CD14-positive monocyte (primary cell): Measurements from ENCODE around the gene TEDC1. TPM values are rescaled to one million over a fixed set of nuclear protein-coding genes. Genes with fewer than 3 reads are reported as not detected.

Source experiments
- DNase-seq, 3 donors: peaks; one replicate each; pipeline ENCODE4 v3.0.0-alpha.2; 2011 to 2022
- H2AFZ ChIP-seq: 2 replicates; pipeline ENCODE4 v1.6.0; 2012; ENCODE audit warnings: mild to moderate bottlenecking, low read depth, low read length, inconsistent platforms; ENCODE audit not compliant: insufficient read depth, poor library complexity, severe bottlenecking
- H3K27ac ChIP-seq, 2 donors: 1 replicate in 1 of 2; 2 replicates in 1 of 2; pipeline ENCODE4 v1.5.1; 2012 to 2013; ENCODE audit warnings: low read length in 2 of 2, control low read depth in 1 of 2, inconsistent platforms in 1 of 2, low read depth in 1 of 2, mild to moderate bottlenecking in 1 of 2
- H3K27me3 ChIP-seq, 2 donors: one replicate each; pipeline versions ENCODE4 v1.6.0 to v1.6.1; 2011 to 2013; ENCODE audit warnings: low read length in 2 of 2; ENCODE audit not compliant: control insufficient read depth in 2 of 2, insufficient read depth in 2 of 2
- H3K36me3 ChIP-seq, 2 donors: replicated peaks in 1 of 2; 1 replicate in 1 of 2; 2 replicates in 1 of 2; pipeline versions ENCODE4 v1.5.1 to v1.6.1; 2012 to 2013; ENCODE audit warnings: low read length in 2 of 2, control low read depth in 1 of 2, inconsistent platforms in 1 of 2, mild to moderate bottlenecking in 1 of 2; ENCODE audit not compliant: insufficient read depth in 2 of 2, control insufficient read depth in 1 of 2
- H3K4me1 ChIP-seq, 2 donors: 1 replicate in 1 of 2; 2 replicates in 1 of 2; pipeline versions ENCODE4 v1.5.1 to v1.6.1; 2012 to 2013; ENCODE audit warnings: low read length in 2 of 2, control low read depth in 1 of 2, inconsistent platforms in 1 of 2, mild to moderate bottlenecking in 1 of 2, moderate library complexity in 1 of 2; ENCODE audit not compliant: insufficient read depth in 2 of 2, control insufficient read depth in 1 of 2
- H3K4me2 ChIP-seq: replicated peaks from 2 replicates; pipeline ENCODE3; 2012; ENCODE audit warnings: low read length, moderate library complexity, mild to moderate bottlenecking; ENCODE audit not compliant: poor library complexity, severe bottlenecking; ENCODE audit errors: extremely low read depth
- H3K4me3 ChIP-seq, 3 experiments: fragments of 200-600 bp in 1 of 3; sonication (generic) in 1 of 3; replicated peaks in 1 of 3; 1 replicate in 2 of 3; 2 replicates in 1 of 3; pipeline ENCODE4 v1.5.1; 2011 to 2013; ENCODE audit warnings: low read length in 3 of 3, mild to moderate bottlenecking in 3 of 3, control low read depth in 2 of 3, low read depth in 2 of 3, inconsistent platforms in 1 of 3, moderate library complexity in 1 of 3
- H3K79me2 ChIP-seq: 2 replicates; pipeline ENCODE4 v1.6.0; 2012; ENCODE audit warnings: mild to moderate bottlenecking, control low read depth, inconsistent platforms, low read length, moderate library complexity; ENCODE audit not compliant: insufficient read depth
- H3K9ac ChIP-seq: 2 replicates; pipeline ENCODE4 v1.6.0; 2017; ENCODE audit warnings: low read length, mild to moderate bottlenecking; ENCODE audit not compliant: insufficient read depth, poor library complexity, severe bottlenecking
- H3K9me3 ChIP-seq, 2 donors: replicated peaks in 1 of 2; 1 replicate in 1 of 2; 2 replicates in 1 of 2; pipeline versions ENCODE4 v1.5.1 to v1.6.1; 2012 to 2013; ENCODE audit warnings: low read length in 2 of 2, control low read depth in 1 of 2; ENCODE audit not compliant: control insufficient read depth in 1 of 2, insufficient read depth in 1 of 2
- H4K20me1 ChIP-seq: 2 replicates; pipeline ENCODE4 v1.6.0; 2012; ENCODE audit warnings: mild to moderate bottlenecking, low read length, control low read depth, moderate library complexity; ENCODE audit not compliant: insufficient read depth
- H3K27ac Mint-ChIP-seq, 7 donors: one replicate each; pipeline ENCODE4 v1.8.0; 2020; ENCODE audit warnings: mild to moderate bottlenecking in 7 of 7, mixed read lengths in 7 of 7, moderate library complexity in 6 of 7, inconsistent platforms in 2 of 7
- H3K27me3 Mint-ChIP-seq, 3 donors: one replicate each; pipeline ENCODE4 v1.8.0; 2021 to 2022; ENCODE audit warnings: low read depth in 3 of 3, mild to moderate bottlenecking in 3 of 3, mixed read lengths in 3 of 3, moderate library complexity in 3 of 3, inconsistent platforms in 1 of 3
- H3K36me3 Mint-ChIP-seq, 2 donors: one replicate each; pipeline ENCODE4 v1.8.0; 2020; ENCODE audit warnings: mixed read lengths in 2 of 2, inconsistent platforms in 1 of 2, mild to moderate bottlenecking in 1 of 2
- H3K4me1 Mint-ChIP-seq: one replicate; pipeline ENCODE4 v1.8.0; 2020; ENCODE audit warnings: mild to moderate bottlenecking, mixed read lengths
- H3K4me3 Mint-ChIP-seq, 2 donors: one replicate each; pipeline ENCODE4 v1.8.0; 2020; ENCODE audit warnings: mild to moderate bottlenecking in 2 of 2, mixed read lengths in 2 of 2, moderate library complexity in 1 of 2
- H3K9me3 Mint-ChIP-seq, 7 donors: one replicate each; pipeline ENCODE4 v1.8.0; 2020 to 2022; ENCODE audit warnings: mixed read lengths in 7 of 7, mild to moderate bottlenecking in 6 of 7, moderate library complexity in 6 of 7, inconsistent platforms in 2 of 7
- CTCF ChIP-seq: fragments of 200-600 bp; IDR thresholded peaks from one replicate; pipeline ENCODE4 v1.8.0; 2022; ENCODE audit warnings: antibody characterized with exemption, mild to moderate bottlenecking
- WGBS: methylation state at CpG from one replicate; pipeline ENCODE4 v1.1.5; 2013; ENCODE audit warnings: missing lambda C conversion rate; ENCODE audit not compliant: insufficient coverage; 5-methylcytosine and 5-hydroxymethylcytosine counted together
- intact Hi-C, 2 donors: fragments of 100-400 bp; cut with micrococcal nuclease; formaldehyde crosslinking; loops; one replicate each; pipeline versions ENCODE4 v1.15.0 to v1.15.1; 2023
- polyA plus RNA-seq, 3 donors: library from polyadenylated mRNA; depleted of rRNA in 1 of 3; unstranded in 2 of 3; stranded (reverse) in 1 of 3; fragments of 300-500 nt in 2 of 3; fragments of >200 nt in 1 of 3; fragmentation: Illumina TruSeq in 2 of 3; gene quantifications; 1 replicate in 2 of 3; 2 replicates in 1 of 3; pipeline ENCODE4 v1.2.3, GENCODE V29; 2012 to 2021

Gene TEDC1
- polyA plus RNA-seq, 3 donors = 7.8 to 23.4 (median 9.0) TPM

- peaks cover 20 to 34% (median 25%) of the 10 kb centered on the region in 3 donors for H3K27me3 Mint-ChIP-seq
- H3K4me1 Mint-ChIP-seq = peaks cover 11% of the 10 kb centered on the region
- peaks cover 7% of the 10 kb centered on the region for H4K20me1 ChIP-seq
- peaks cover 6 to 17% of the 10 kb centered on the region in 2 donors for H3K36me3 Mint-ChIP-seq
- peak overlapping the region in 1 of 7 donors; percentile 20 for H3K27ac Mint-ChIP-seq
- H3K27me3 ChIP-seq = peaks cover 18 to 28% of the 10 kb centered on the region in 2 donors
- H3K27ac ChIP-seq = no peak overlapping the region
- H3K36me3 ChIP-seq = peaks cover 22 to 26% of the 10 kb centered on the region in 2 donors
- H3K9ac ChIP-seq = no peak overlapping the region
- H3K9me3 Mint-ChIP-seq = peaks cover 0 to 6% (median 0%) of the 10 kb centered on the region in 7 donors
- H3K4me3 ChIP-seq = no peak overlapping the region
- peaks cover 17 to 21% of the 10 kb centered on the region in 2 donors for H3K4me1 ChIP-seq
- intact Hi-C loops = loop anchor here in 1 of 2 donors (5.0 kb wide), 1 partner anchor 84 kb away; no protein-coding TSS in a partner anchor
- no peak overlapping the region for H3K4me2 ChIP-seq
- peaks cover 0 to 13% of the 10 kb centered on the region in 2 donors for H3K9me3 ChIP-seq
- H3K4me3 Mint-ChIP-seq = no peak overlapping the region
- H3K79me2 ChIP-seq = no peaks in the 10 kb centered on the region
- no peak overlapping the region for H2AFZ ChIP-seq
- no peak for TF ChIP-seq CTCF
- no peak for DNase-seq
- WGBS = 62% methylated on average over 13 of the region's 19 CpGs
Observed at GRCh38 chr14:105471297-105471821, 19.7 kb upstream of the TEDC1 start.

- Histone ChIP-seq H4K20me1 (peaks cover 7% of the 10 kb centered on the region), H3K36me3 (peaks cover 16 to 25% of the 10 kb centered on the region in 2 donors), H3K27ac (no peak overlapping the region), H3K4me2 (no peak overlapping the region), H2AFZ (no peak overlapping the region), H3K9ac (no peak overlapping the region), H3K27me3 (peaks cover 21 to 34% of the 10 kb centered on the region in 2 donors), H3K4me1 (peaks cover 17 to 22% of the 10 kb centered on the region in 2 donors), H3K79me2 (no peaks in the 10 kb centered on the region), H3K9me3 (peaks cover under 1 to 19% of the 10 kb centered on the region in 2 donors), H3K4me3 (no peak overlapping the region)
- WGBS = 90% methylated on average over 6 of the region's 8 CpGs
- peak overlapping the region in 1 of 2 donors; percentile 60 for H3K4me3 Mint-ChIP-seq
- intact Hi-C loops = loop anchor here in 1 of 2 donors (5.0 kb wide), 1 partner anchor 85 kb away; no protein-coding TSS in a partner anchor
- peaks cover 25 to 40% (median 31%) of the 10 kb centered on the region in 3 donors for H3K27me3 Mint-ChIP-seq
- peaks cover 0 to 11% (median 2%) of the 10 kb centered on the region in 7 donors for H3K9me3 Mint-ChIP-seq
- DNase-seq = no peak
- TF ChIP-seq CTCF = no peak
- peaks cover 4 to 12% of the 10 kb centered on the region in 2 donors for H3K36me3 Mint-ChIP-seq
- H3K4me1 Mint-ChIP-seq = peaks cover 11% of the 10 kb centered on the region
- H3K27ac Mint-ChIP-seq = peak overlapping the region in 1 of 7 donors; percentile 20
Observed at GRCh38 chr14:105471823-105472485, 19.1 kb upstream of the TEDC1 start.
